AML-193 (cell line): ENCODE measurements around the gene TBX19.

ENCODE experiments used
- DNase-seq, 2 experiments: peaks; one replicate each; lab custom pipeline; 2025; lab: John Stamatoyannopoulos, UW

Gene TBX19

DNA sequence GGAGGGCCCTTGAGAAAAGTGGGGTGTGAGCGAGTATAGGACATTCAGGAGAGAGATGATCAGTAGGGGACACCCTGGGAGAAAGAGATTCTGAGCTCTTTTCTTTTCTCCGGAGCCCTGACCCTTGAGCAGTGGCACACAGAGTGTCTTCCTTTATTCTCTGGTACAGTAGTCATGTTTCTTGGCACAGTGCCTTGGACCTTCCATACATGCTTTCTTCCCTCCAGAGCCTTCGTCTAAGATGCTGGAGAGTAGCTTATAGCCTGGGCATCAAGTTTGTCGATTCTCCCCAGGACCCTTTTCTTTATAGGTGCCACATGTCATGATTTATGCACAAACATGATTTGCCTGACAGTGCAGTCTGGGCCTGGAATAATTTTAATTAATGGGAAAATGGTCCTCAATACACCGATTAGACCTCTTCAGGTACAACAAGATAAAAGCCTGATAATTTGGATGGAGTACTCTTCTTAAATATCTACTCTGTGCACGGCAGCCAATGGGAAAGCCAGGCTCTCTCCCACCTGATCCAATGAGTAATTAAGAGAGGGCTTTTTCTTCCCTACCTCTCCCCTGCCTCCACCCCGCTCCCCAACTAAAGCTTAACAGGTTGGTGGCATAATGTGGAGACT is at the start of gene TBX19:
TSS of gene TBX19 (plus strand) at position 582 of the 632 bp plus-strand sequence. CDS start 214 bp downstream, outside the sequence.
- DNase-seq = no peak

DNA sequence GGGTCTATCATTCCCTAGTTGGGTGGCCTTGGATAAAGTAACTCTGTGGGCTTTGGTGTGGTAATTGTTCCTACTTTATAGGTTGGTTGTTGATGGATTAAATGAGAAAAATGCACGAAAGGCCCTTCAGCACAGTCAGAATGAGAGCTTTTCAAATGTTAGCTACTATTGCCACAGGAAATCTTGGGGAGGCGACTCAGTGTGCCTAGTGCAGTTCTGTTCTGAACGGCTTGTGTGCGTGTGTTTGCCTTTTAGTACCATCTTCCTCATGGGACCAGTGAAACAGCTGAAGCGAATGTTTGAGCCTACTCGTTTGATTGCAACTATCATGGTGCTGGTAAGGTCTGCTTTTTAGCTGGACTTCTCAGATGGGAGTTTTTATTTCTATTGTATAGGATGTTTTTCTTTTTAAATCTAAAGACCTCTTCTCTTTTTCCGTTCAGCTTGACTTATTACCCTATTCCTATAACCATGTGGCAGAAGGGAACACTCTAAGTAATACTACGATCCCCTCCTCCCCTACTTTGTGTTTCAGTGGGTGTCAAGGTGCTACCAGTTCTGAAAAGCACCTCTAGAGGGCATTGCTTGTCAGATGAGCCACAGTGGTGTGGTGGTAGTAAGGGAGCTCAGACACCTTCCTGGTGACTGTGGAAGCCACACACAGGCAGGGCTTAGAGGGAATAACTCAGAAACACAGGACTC is 45.7 kb upstream of the TBX19 start:
- DNase-seq = peak; percentile 46 to 56

DNA sequence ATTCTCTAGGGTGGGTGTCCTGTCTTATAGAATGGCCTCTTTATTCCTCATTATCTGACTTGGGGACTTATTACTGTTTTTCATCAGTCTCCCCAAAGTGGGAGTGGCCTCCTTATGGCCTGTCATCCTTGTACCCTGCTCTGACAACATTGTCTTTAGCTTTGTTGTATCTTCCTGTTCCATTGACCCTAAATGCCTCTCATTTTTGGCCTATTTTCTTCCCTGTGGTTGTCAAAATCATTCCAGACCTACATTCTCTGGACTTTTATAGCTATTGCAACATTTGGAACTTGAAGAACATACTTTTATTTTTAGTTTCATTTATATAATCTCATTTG is 45.2 kb upstream of the TBX19 start:
- DNase-seq = no peak

DNA sequence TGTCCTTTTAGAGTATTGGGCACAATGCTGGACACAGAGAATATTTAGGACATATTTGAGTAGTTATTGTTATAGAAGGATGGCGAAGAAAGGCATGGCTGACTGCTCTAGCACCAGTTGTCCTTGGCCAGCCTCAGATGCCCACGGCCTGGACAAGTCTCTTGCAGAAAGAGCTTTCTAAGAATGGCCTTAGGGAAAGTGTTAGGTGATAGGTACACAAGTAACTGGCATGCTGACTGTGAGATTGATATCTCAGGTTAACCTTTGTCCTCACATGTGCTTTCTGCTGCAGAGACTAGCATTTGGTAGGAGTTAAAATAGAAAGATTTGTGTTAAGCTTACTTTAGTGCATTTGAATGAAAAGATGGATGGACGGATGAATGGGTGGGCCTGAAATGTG is 44.7 kb upstream of the TBX19 start:
- DNase-seq = no peak

DNA sequence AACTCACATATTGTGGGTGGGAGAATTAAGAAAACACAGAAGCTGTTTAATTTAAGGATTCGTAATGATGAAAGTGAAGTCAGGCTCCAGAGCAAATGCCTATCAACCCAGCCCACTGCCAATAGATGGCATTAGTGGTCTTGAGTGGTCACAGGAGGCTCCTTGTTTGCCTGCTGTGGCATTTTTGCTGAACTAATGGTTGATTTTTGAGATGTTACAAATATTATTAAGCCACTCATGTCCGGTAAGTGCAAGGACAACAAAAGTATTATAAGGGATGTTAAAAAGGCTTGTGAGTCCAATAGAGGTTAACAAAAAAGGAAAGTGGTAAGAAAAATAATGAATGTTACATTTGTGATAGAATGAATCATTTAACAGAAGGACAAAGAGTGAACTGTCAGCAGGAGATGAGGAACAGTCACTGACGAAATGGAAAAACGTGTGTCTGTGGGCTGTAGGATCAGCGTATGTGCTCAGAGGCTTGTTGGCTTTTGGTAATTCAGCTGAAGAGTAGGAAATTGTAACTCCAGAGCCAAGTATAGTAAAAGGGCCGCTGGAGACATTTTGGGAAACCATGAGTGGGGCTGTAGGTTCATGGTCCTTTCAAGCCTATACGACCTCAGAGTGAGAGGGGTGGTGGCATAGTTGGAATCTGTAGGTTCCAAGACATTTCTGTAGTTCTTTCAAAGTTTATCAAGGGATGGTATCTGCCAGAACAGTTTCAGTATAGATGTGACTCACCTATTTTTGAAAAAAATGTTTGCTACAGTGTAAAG is 43.7 kb upstream of the TBX19 start:
- DNase-seq = no peak

DNA sequence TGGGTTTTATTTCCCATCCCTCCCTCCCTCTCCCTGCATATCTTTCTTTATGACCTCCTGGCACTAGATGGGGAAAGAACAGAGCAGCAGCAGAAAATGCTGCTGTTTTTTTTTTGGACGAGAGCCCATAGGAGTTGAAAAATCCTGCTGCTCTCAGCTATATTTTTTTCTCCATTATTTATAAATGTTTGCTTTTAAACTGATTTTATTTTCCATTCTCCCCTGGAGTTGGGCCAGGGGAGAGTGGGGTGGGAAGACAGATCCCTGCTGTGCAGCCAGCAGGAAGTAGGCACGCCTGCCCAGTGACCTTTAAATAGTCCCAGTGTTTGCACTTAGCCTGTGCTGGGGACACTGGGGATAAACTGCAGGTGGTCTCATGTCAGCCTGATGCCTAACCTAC is 37.5 kb upstream of the TBX19 start:
- no peak for DNase-seq

DNA sequence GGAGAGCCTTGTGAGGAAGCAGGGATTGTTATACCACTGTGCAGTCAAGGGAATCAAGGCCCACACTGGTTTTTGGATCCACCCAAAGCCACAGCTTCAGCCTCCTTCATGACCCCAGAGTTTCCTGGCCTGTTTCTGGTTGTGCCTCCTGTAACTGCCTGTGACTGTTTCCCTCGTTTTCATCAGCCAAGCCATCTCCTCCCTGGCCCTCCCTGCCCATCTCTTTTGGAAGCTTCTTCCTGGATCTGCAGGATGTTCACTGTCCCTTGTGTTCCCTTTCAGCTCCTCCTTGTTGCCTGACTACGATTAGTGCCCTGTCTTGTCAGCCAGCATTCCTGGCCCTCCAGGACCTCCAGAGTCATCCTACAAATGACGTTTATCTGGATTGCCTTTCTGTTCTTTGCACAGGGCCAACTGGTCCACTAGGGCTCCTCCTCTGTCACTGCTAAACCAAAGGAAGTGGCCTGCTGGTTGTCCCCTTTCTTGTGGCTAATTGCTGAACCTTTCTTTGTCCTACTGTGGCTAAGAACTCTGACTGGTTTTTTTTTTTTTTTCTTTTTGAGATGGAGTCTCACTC is 37.0 kb upstream of the TBX19 start:
- no peak for DNase-seq

DNA sequence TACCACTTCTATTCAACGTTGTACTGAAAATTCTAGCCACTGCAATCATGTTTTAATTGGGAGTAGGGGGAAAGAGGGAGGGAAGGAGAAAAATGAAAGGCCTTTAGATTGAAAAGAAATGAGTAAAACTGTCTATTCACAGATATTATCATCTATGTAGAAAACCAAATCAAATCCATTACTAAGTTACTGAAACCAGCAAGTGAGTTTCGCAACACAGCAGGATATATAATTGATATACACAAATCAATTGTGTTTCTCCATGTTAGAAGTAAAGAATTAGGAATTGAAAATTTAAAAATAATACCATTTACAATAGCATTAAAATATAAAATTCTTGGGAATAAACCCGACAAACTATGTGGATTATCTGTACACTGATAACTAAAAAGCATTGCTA is 35.6 kb upstream of the TBX19 start:
- DNase-seq = no peak

DNA sequence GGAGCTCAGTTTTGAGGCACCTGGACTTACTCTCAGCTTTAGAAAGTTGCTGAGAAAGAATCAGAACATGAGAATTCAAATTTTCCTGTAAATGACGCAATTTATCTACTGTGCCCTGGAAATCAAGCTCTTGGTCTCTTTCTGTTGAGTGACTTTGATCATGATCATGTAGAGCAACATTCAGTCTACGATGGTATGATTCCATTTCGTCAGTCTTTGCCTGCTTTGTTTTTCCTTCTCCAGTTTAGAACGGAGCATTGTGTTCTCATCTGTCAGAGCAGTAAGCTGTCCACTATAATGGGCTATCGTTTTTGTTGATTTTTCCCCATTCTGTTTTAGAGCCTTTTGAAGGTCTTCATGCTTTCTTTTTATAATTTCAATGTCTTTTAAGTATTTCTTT is 34.2 kb upstream of the TBX19 start:
- DNase-seq = no peak

DNA sequence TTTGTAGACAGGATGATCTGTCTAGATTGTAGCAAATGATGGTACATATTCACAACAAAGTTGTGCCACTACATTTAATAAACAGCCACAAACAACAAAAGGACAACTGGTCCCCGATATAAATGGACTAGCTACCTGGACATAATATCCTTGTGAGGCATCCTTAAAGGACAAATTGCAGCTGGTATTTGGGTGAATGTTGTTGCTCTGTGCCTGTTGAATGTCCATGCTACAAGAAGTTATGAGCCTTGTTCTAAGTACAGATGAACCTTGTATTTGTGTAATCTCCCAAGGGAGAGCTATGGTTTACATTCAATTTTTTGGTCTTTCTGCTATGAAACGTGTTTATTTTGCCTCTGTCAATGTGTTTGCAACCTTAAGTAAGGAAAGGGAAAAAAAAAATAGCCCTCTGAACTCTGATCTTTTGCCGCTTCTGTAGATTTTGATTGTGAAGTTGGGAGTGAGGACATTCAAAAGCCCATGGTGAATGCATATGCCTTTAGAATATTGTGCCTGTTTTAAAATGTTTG is 28.4 kb upstream of the TBX19 start:
- DNase-seq = no peak

DNA sequence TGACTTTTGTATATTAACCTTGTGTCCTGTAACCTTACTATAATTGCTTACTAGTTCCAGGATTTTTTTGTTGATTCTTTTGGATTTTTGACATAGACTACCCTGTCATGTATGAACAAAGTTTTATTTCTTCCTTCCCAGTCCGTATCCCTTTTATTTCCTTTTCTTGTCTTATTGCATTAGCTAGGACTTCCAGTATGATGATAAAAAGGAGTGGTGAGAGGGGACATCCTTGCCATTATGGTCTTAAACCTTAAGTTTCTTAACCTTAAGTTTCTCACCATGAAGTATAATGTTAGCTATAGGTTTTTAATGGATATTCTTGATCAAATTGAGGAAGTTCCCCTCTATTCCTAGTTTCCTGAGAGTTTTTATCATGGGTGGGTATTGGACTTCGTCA is 24.5 kb upstream of the TBX19 start:
- no peak for DNase-seq

DNA sequence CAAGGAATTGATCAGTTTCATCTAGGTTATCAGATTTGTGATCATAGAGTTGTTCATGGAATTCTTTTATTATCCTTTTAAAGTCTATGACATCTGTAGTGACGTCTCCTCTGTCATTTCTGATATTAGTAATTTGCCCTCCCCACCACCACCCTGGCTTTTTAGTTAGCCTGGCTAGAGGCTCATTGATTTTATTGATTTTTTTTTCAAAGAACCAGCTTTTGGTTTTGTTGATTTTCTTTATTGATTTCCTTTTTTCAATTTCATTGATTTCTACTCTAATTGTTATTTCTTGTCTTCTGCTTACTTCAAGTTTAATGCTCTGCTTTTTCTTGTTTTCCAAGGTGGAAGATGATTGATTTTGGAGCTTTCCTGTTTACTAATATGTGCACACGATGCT is 23.3 kb upstream of the TBX19 start:
- DNase-seq = no peak

DNA sequence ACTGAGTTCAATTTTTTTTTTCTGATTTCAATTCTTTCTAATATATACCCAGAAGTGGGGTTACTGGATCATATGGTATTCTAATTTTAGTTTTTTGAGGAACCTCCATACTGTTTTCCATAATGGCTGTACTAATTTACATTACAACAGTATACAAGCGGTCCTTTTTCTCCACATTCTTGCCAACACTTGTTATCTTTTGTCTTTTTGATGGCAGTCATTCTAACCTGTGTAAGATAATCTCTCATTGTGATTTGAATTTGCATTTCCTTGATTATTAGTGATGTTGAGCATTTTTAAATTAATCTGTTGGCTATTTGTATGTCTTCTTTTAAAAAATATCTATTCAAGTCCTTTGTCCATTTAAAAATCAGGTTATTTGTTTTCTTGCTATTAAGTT is 21.1 kb upstream of the TBX19 start:
- DNase-seq = no peak

DNA sequence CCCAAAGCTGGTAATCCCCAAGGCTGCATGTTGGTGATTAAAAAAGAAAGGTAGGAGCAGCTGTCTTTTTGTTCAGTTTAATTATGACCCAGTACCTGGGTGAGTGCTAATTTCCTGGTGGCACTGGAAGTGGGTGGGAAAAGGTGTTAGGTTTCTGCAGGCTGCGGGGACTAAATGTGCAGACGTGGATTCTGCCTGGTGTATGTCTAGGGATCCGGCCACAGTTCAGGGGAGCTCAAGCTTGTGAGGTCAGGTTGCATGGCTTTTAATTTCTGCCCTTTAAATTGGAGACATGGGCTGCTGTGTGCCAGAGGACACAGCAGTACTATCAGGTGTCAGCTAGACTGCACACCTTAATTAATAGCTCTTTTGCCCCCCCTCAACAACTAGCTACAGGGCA is 20.3 kb upstream of the TBX19 start:
- DNase-seq = no peak

DNA sequence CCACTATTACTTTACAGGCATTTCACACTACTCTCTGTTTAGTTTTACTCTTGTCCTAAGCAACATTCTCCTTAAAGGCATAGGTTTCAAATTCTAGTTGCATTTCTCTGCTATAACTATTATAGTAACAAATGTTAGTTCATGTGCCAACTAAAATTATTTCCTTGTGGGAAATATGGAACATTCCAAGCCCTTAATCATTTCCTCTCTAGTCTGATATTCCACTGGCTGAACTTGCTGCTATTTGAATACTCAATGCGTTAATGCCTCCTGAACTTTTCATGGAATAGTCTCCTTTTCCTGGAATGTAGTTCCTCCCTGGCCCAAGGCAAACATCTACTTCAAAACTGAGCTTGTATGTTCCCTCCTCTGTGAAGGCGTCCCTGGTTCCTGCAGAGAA is 19.3 kb upstream of the TBX19 start:
- no peak for DNase-seq

DNA sequence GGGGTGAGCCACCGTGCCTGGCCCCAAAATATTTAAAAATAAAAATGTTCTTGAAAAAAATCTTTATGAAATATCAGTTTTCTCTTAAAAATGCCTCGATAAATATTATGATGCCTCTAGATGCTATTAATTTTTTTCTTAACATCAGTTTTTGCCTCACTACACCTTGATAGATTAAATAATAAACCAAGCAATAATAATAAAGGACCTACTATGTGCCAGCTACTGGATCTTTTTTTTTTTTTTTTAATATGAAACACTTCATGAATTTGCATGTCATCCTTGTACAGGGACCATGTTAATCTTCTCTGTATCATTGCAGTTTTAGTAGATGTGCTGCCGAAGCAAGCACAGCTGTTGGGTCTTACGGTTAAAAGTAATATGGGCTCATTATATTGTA is 17.5 kb upstream of the TBX19 start:
- DNase-seq = no peak

DNA sequence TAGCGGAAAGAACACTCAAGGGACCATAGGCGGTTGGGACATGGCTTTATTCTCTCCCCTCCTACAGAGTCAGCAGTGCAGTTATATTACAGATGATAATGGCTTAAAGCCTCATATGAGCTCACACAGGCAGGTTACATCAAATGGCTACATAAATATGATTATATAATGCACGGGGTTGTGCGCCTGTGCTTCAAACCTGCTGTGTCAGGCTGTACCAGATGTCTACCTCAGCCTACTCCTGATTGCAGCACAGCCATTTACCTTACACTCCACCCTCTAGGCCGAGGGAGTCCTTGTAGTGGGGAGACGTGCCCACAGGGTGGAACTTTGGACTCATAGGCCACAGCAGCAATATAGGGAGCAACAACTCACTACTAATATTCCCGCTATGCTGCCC is 16.4 kb upstream of the TBX19 start:
- DNase-seq = no peak

DNA sequence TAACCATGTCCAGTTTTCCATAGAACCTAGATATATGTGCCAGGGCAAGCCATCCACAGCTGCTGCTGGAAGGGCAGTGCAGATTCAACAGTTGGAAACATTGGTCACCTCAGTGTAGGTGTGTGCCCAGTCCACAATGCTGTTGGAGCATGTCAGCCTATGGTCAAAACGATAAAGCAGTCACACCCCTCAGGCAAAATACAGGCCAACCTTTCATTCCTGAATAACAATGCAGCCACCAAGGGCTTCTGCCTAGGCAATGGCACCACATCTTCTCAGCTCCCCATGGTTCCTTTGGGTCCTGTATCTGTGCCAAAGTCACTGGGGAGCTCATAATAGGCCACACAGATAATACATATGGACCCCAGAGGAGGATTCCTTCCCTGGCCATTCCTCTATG is 15.1 kb upstream of the TBX19 start:
- DNase-seq = no peak

DNA sequence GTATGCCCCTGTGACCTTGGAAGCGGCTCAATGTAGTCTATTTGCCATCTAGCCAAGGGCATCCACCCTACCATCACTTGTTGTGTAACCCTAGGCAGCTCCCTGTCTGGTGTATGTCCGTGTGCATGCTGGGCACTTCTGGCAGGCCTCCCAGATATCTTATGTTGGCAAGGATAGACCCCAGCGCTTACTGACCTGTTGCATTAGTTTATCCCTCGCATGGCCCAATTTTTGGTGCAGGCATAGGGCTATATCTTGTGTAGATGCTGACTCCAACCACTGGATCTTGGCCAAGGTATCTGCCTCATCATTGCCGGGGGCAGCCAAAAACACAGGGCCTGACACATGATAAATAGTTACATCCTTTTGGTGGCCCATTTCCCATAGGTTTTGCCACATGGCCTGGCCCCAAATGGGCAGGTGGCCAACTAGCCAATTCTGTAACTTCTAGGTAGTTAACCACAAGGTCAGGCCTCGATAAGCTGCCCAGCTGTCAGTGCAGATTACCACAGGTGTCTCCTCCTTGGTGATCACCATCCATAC is 14.0 kb upstream of the TBX19 start:
- DNase-seq = no peak

DNA sequence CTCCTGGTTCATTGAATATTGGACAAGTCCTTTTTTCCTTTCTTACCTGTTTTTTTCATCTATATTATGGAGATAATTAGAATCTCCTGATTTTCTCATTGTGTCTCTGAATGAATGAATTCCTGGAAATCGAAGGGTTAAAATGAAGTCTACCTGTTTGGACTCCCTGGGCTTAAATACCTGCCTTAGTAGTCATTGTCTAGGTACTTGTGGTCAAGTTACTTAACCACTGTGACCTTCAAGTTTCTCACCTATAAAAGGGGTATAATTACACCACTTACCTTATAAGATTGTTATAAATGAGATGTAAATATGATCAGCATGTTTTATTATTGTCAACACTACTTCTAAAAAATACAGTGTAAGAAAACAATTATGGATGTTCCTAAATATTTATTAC is 9.0 kb upstream of the TBX19 start:
- no peak for DNase-seq

DNA sequence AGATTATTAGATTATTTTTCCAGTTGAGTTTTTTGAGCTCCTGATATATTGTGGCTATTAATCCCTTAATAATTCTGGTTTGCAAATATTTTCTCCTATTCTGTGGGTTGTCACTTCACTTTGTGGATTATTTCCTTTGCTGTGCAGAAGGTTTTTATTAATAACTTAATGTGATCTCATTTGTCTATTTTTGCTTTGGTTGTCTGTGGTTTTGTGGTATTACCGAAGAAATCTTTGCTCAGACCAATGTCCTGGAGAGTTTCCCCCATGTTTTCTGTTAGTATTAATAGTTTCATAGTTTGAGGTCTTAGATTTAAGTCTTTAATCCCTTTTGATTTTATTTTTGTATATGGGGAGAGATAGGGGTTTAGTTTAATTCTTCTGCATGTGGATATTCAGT is 7.1 kb upstream of the TBX19 start:
- no peak for DNase-seq

DNA sequence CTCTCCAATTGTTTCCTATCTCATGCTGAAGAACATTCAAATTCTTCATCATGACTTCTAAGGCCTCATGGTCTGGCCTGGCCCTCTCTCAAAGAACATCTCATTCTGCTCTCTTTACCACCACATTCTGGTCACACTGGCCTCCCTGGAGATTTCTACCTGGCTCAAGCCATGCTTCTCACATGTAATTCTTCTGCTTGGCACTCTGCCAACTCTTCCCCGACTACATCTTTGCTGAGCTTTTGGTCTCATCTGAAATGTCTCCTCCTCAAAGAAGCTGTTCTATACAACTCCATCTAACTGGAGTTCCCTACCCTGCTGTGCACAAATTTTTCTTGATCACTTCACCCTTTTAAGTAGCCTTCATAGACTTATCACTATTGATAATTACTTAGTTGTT is 1.4 kb upstream of the TBX19 start:
- no peak for DNase-seq
